IMR-90 (cell line): ENCODE data around the gene KRT74. TPM values are rescaled to one million over a fixed set of nuclear protein-coding genes. Genes with fewer than 3 reads are reported as not detected.

Experiments used
- ATAC-seq: fragments of 200-7000 bp; cut with Tn5 transposase; 2 replicates; pipeline ENCODE4 v1.9.1; 2020; ENCODE audit warnings: low read depth, mild to moderate bottlenecking, moderate library complexity
- BruUV-seq: library from RNA; stranded (reverse); fragments of 400-500 nt; replicated peaks from 2 replicates; lab custom pipeline; 2021; lab: Mats Ljungman, UMichigan
- CTCF ChIA-PET: fragments of 300-600 bp; formaldehyde crosslinking; extraction: SDS; loops from one replicate; lab custom pipeline; 2021; ENCODE audit warnings: antibody characterized with exemption; lab: Yijun Ruan, JAX
- POLR2A ChIA-PET: fragments of 300-600 bp; sonication (Branson Sonifier 250); formaldehyde crosslinking; loops from one replicate; lab custom pipeline; 2022; ENCODE audit warnings: antibody characterized with exemption; ENCODE audit not compliant: unreplicated experiment; lab: Charles Lee
- DNase-seq: peaks from one replicate; pipeline ENCODE4 v3.0.0; 2013
- H2AFZ ChIP-seq: replicated peaks from 2 replicates; pipeline ENCODE3; 2013; ENCODE audit warnings: low read length, mild to moderate bottlenecking; ENCODE audit not compliant: poor library complexity
- H2AK5ac ChIP-seq: 2 replicates; pipeline ENCODE4 v1.6.1; 2013; ENCODE audit warnings: low read depth, low read length, inconsistent platforms
- H2AK9ac ChIP-seq: replicated peaks from 2 replicates; pipeline ENCODE3; 2013; ENCODE audit warnings: mild to moderate bottlenecking, low read depth, low read length, moderate library complexity; ENCODE audit not compliant: poor library complexity
- H2BK120ac ChIP-seq: 2 replicates; pipeline ENCODE4 v1.6.1; 2013; ENCODE audit warnings: low read depth, low read length, inconsistent platforms
- H2BK15ac ChIP-seq: 3 replicates; pipeline ENCODE4 v1.6.1; 2013; ENCODE audit warnings: low read depth, low read length, inconsistent platforms
- H2BK20ac ChIP-seq: 2 replicates; pipeline ENCODE4 v1.6.1; 2013; ENCODE audit warnings: low read depth, mild to moderate bottlenecking, inconsistent platforms, low read length, moderate library complexity
- H2BK5ac ChIP-seq: 2 replicates; pipeline ENCODE4 v1.6.1; 2013; ENCODE audit warnings: mild to moderate bottlenecking, low read depth, low read length, inconsistent platforms; ENCODE audit not compliant: poor library complexity, severe bottlenecking
- H3K14ac ChIP-seq: replicated peaks from 2 replicates; pipeline ENCODE4 v1.6.1; 2013; ENCODE audit warnings: low read depth, low read length, inconsistent platforms
- H3K18ac ChIP-seq: 2 replicates; pipeline ENCODE4 v1.6.1; 2013; ENCODE audit warnings: low read depth, low read length, control low read depth
- H3K23ac ChIP-seq: 2 replicates; pipeline ENCODE4 v1.6.1; 2013; ENCODE audit warnings: low read depth, low read length, inconsistent platforms
- H3K27ac ChIP-seq: 2 replicates; pipeline ENCODE4 v1.5.1; 2013; ENCODE audit warnings: mild to moderate bottlenecking, control low read depth, low read length; ENCODE audit not compliant: insufficient read depth
- H3K27me3 ChIP-seq: 2 replicates; pipeline ENCODE4 v1.6.1; 2013; ENCODE audit warnings: low read length; ENCODE audit not compliant: control insufficient read depth, insufficient read depth
- H3K36me3 ChIP-seq: 2 replicates; pipeline ENCODE4 v1.6.1; 2013; ENCODE audit warnings: low read length, mixed read lengths; ENCODE audit not compliant: control insufficient read depth, insufficient read depth
- H3K4ac ChIP-seq: 2 replicates; pipeline ENCODE4 v1.6.1; 2013; ENCODE audit warnings: low read depth, low read length, inconsistent platforms
- H3K4me1 ChIP-seq: 2 replicates; pipeline ENCODE4 v1.6.1; 2013; ENCODE audit warnings: low read length, mixed read lengths; ENCODE audit not compliant: control insufficient read depth, insufficient read depth
- H3K4me2 ChIP-seq: 2 replicates; pipeline ENCODE4 v1.6.1; 2013; ENCODE audit warnings: low read depth, mild to moderate bottlenecking, control low read depth, low read length, moderate library complexity
- H3K4me3 ChIP-seq: 2 replicates; pipeline ENCODE4 v1.5.1; 2013; ENCODE audit warnings: low read depth, mild to moderate bottlenecking, control low read depth, low read length, moderate library complexity; ENCODE audit not compliant: insufficient read depth
- H3K56ac ChIP-seq: 2 replicates; pipeline ENCODE4 v1.6.1; 2013; ENCODE audit warnings: low read length, inconsistent platforms; ENCODE audit not compliant: insufficient read depth; ENCODE audit errors: extremely low read depth
- H3K79me1 ChIP-seq, 2 experiments: 2 replicates each; pipeline ENCODE4 v1.6.1; 2013; ENCODE audit warnings: low read length in 2 of 2, inconsistent platforms in 1 of 2, low read depth in 1 of 2
- H3K9ac ChIP-seq: 2 replicates; pipeline ENCODE4 v1.6.1; 2013; ENCODE audit warnings: low read depth, low read length, control low read depth
- H3K9me1 ChIP-seq: 2 replicates; pipeline ENCODE4 v1.6.1; 2013; ENCODE audit warnings: low read length, inconsistent platforms; ENCODE audit not compliant: insufficient read depth
- H3K9me3 ChIP-seq: 2 replicates; pipeline ENCODE4 v1.6.1; 2013; ENCODE audit warnings: low read length; ENCODE audit not compliant: control insufficient read depth, insufficient read depth
- H4K20me1 ChIP-seq: 2 replicates; pipeline ENCODE4 v1.6.1; 2013; ENCODE audit warnings: low read length, inconsistent platforms; ENCODE audit not compliant: insufficient read depth
- H4K5ac ChIP-seq: 2 replicates; pipeline ENCODE4 v1.6.1; 2013; ENCODE audit warnings: mild to moderate bottlenecking, low read depth, low read length, control low read depth
- H4K8ac ChIP-seq, 2 experiments: 2 replicates each; pipeline ENCODE4 v1.6.1; 2013; ENCODE audit warnings: low read depth in 2 of 2, low read length in 2 of 2, control low read depth in 1 of 2, inconsistent platforms in 1 of 2
- H4K91ac ChIP-seq: 2 replicates; pipeline ENCODE4 v1.6.1; 2013; ENCODE audit warnings: low read depth, low read length, inconsistent platforms; ENCODE audit not compliant: insufficient read depth
- CEBPB ChIP-seq: IDR thresholded peaks from 2 replicates; pipeline ENCODE4 v1.6.1; 2012; ENCODE audit warnings: low read depth, low read length, improper control_type of control experiment
- MAFK ChIP-seq: IDR thresholded peaks from 2 replicates; pipeline ENCODE4 v1.6.1; 2012; ENCODE audit warnings: low read depth, low read length, improper control_type of control experiment
- NFE2L2 ChIP-seq: fragments of 150-350 bp; IDR thresholded peaks from 2 replicates; pipeline ENCODE4 v1.6.1; 2016; ENCODE audit warnings: low read depth, mild to moderate bottlenecking, low read length
- POLR2A ChIP-seq: IDR thresholded peaks from 2 replicates; pipeline ENCODE4 v1.6.1; 2012; ENCODE audit warnings: mild to moderate bottlenecking, low read depth, low read length
- RFX5 ChIP-seq: IDR thresholded peaks from 2 replicates; pipeline ENCODE4 v1.8.0; 2012; ENCODE audit warnings: low read depth, mild to moderate bottlenecking, low read length, moderate library complexity
- WGBS, 2 experiments: methylation state at CpG; one replicate each; pipeline versions ENCODE4 v1.1.5 to v1.1.7; 2013; ENCODE audit warnings: missing lambda C conversion rate in 2 of 2; ENCODE audit not compliant: insufficient read length in 1 of 2; ENCODE audit errors: extremely low coverage in 2 of 2; 5-methylcytosine and 5-hydroxymethylcytosine counted together
- dilution Hi-C: fragments of 300-500 bp; cut with HindIII; formaldehyde crosslinking; loops from one replicate; pipeline ENCODE4 v1.14.3; 2018; ENCODE audit warnings: low sequenced_read_pairs; ENCODE audit not compliant: unreplicated experiment
- in situ Hi-C: fragments of 300-500 bp; cut with MboI; formaldehyde crosslinking; loops from 3 replicates; pipeline ENCODE4 v1.14.3; 2019; ENCODE audit warnings: low sequenced_read_pairs, inconsistent platforms, mixed read lengths
- intact Hi-C: fragments of 100-400 bp; cut with micrococcal nuclease; formaldehyde crosslinking; loops from 2 replicates; pipeline ENCODE4 v1.10.0; 2022
- polyA plus RNA-seq, 3 experiments: library from polyadenylated mRNA; depleted of rRNA; stranded (reverse); fragments of >200 nt; gene quantifications; 2 replicates each; pipeline ENCODE4 v1.2.3, GENCODE V29; 2012; ENCODE audit warnings: low replicate concordance in 1 of 3
- total RNA-seq: library from RNA; depleted of rRNA; stranded (reverse); fragments of >200 nt; gene quantifications from 2 replicates; pipeline ENCODE4 v1.2.3, GENCODE V29; 2012

The KRT74 gene
- total and polyA plus RNA-seq, 2 of the 4 experiments (the other 2 are of a cell fraction) = not detected

DNA sequence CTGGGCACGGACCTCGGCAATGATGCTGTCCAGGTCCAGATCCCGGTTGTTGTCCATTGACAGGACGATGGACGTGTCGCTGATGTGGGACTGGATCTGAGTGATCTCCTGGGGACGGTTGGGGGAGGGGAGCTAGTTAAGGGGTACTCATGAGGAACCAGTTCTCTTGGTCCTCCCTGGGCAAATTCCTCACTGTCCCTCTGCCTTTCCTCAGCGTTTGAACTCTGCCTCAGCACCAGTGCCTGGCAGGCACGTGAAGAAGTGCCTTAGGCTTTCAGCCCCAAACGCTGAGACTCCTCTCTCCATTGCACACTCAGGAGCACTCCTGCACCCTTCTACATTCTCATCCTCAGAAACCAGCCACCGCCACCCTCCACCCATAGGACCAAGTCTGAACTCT, 17.9 kb upstream of the KRT74 start:
- H4K91ac ChIP-seq = no peak overlapping the region
- ATAC-seq (no peak), DNase-seq (no peak)
- no peaks in the 10 kb centered on the region for H3K79me1 ChIP-seq
- no peaks in the 10 kb centered on the region for H3K36me3 ChIP-seq
- H3K14ac ChIP-seq = no peak overlapping the region
- no TSS peak for BruUV-seq
- H3K18ac ChIP-seq = no peak overlapping the region
- no peak overlapping the region for H3K56ac ChIP-seq
- ChIA-PET POLR2A (no interaction called here), CTCF (no interaction called here)
- H3K27ac ChIP-seq = no peak overlapping the region
- H3K23ac ChIP-seq = no peak overlapping the region
- TF ChIP-seq CEBPB (no peak), NFE2L2 (no peak), POLR2A (no peak), RFX5 (no peak), MAFK (no peak)
- in situ Hi-C loops (no loop called here), dilution Hi-C loops (no loop called here), intact Hi-C loops (no loop called here)
- H3K4ac ChIP-seq = no peak overlapping the region
- H2AK9ac ChIP-seq = no peak overlapping the region
- no peak overlapping the region for H3K4me3 ChIP-seq
- H2BK15ac ChIP-seq = no peak overlapping the region
- H4K8ac ChIP-seq = no peak overlapping the region
- H2BK120ac ChIP-seq = no peak overlapping the region
- no peak overlapping the region for H2BK20ac ChIP-seq
- H3K9me3 ChIP-seq = no peaks in the 10 kb centered on the region
- H2AK5ac ChIP-seq = no peak overlapping the region
- 46% methylated on average over 4 of the region's 11 CpGs; no CpG with 5 or more reads in 1 of the 2 experiments for WGBS, 2 experiments
- H3K9ac ChIP-seq = no peak overlapping the region
- H3K4me1 ChIP-seq = no peaks in the 10 kb centered on the region
- no peak overlapping the region for H3K4me2 ChIP-seq
- no peak overlapping the region for H2BK5ac ChIP-seq
- no peaks in the 10 kb centered on the region for H3K9me1 ChIP-seq
- no peaks in the 10 kb centered on the region for H4K20me1 ChIP-seq
- no peak overlapping the region for H4K5ac ChIP-seq
- peaks cover 23% of the 10 kb centered on the region for H3K27me3 ChIP-seq
- H2AFZ ChIP-seq = no peak overlapping the region
